Measurements from ENCODE around the gene DRD2.

The DRD2 gene

DNA sequence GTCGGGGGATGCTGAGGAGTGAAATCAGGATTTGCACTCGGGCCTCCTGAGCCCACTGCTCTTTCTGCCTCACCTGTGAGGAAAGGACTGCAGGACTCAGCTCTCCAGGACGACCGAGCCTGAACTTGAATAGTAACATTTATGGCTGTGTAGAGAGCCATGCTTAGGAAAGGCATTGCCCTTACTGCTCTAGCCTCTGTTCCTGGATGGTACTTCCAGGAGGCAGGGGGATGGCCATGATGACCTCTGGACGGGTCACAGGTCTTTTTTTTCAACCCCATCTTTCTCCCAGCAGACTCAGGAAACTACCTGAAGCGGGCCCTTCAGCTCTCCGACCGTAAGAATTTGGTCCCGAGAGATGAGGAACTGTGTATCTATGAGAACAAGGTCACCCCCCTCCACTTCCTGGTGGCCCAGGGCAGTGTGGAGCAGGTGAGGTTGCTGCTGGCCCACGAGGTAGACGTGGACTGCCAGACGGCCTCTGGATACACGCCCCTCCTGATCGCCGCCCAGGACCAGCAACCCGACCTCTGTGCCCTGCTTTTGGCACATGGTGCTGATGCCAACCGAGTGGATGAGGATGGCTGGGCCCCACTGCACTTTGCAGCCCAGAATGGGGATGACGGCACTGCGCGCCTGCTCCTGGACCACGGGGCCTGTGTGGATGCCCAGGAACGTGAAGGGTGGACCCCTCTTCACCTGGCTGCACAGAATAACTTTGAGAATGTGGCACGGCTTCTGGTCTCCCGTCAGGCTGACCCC is 76.3 kb downstream of the DRD2 start:
- no peak for DNase-seq (ENCODE audit: low spot score)

DNA sequence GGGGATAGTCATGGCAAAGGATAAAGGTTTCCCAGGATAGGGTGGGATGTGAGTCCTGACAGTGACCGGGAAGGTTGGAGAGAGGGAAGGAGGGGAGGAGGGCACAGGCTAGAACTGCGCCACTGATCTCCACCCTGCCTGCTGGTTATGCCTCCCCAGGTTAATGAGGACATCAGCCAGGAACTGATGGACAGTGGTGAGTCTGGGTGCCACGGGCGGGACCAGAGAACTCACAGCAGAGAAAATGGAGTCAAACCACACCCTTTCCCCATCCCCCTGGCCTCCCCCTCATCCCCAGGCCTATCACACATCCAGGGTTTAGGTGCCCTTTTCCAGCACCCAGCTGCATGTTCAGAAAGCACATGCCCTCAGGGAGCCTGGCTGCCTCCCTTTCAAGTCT is 77.4 kb downstream of the DRD2 start:
- DNase-seq (ENCODE audit: low spot score), result no peak

DNA sequence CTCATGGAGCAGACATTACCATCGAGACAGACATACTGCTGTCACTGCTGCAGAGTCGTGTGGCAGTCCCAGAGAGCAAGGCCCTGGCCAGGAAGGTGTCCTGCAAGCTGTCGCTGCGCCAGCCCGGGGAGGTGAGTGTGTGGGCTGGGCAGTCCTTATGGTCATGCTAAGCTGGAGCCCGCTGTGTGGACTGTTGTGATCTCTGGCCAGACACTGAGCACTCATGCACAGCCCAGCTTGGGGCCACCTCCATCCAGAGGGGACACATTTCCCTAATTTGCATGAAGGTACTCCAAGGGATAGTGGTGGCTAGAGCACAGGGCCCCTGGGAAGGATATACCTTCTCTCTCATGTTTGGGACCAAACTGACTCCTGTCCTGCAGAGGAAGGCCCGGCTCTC is 78.0 kb downstream of the DRD2 start:
- DNase-seq (ENCODE audit: low spot score), result no peak

DNA sequence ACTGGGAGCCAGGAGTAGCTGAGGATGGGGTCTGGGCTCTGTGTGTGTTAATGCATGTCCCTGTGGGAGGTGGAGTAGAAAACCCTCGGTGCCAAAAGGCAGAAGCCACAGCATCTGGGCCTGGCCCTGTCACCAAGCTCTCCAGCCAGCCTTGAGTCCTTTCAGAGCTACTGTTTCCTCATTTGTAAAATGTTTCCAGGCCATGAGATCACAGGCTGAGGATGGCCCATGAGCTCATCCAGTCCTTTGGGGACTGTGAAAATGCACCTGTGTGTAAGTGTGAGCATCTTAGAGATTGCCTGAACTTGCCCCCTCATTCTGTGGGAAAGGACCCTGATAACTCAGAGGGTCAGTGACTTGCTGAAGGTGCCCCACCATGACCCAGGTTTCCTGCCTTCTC is 78.5 kb downstream of the DRD2 start:
- no peak for DNase-seq (ENCODE audit: low spot score)

DNA sequence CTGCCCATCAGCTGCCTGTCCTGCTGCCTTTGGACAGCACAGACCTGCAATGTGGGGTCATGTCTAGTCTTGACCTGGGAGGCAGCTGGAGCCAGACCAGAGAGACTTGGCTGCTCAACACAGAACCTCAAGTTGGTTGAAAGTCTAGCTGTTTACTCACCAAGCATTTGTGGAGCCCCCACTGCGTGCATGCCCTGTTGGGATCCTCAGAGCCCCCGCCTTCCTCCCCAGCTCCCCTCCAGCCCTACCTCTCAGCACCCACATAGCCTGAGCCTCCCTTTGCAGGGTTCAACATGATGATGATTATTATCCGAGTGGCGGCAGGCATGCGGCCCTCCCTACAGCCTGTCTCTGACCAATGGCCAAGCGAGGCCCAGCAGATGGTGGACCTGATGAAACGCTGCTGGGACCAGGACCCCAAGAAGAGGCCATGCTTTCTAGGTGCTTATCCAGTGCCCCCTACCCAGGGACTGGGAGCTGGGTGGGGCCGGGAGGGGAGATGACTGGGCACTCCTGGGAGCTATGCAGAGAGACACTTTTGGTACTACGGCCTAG is 79.3 kb downstream of the DRD2 start:
- no peak for DNase-seq (ENCODE audit: low spot score)

DNA sequence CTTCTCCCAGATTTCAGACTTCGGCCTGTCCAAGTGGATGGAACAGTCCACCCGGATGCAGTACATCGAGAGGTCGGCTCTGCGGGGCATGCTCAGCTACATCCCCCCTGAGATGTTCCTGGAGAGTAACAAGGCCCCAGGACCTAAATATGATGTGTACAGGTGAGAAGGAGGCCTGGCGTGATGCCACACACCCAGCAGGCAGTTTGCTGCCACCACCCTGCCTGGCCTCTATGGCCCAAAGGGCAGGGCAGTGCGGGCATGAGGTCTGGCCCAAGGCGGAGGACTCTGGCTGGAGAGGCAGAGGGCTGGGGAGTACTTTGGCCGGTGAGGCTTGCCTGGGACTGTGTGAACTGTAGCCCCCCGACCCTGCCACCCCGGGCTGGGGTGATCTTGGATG is 80.3 kb downstream of the DRD2 start:
- DNase-seq (ENCODE audit: low spot score), result no peak

DNA sequence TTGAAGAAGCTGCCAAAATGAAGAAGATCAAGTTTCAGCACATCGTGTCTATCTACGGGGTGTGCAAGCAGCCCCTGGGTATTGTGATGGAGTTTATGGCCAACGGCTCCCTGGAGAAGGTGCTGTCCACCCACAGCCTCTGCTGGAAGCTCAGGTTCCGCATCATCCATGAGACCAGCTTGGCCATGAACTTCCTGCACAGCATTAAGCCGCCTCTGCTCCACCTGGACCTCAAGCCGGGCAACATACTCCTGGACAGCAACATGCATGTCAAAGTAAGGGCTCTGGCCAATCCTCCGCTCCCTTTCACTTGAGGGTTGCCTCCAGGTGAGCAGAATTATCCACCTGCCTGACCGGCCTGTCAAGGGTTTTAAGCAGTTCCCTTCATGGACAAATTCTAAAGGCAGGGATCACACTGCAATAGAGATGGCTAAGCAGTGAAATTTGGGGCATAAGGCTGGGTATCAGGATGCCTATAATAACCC is 81.7 kb downstream of the DRD2 start:
- no peak for DNase-seq (ENCODE audit: low spot score)

DNA sequence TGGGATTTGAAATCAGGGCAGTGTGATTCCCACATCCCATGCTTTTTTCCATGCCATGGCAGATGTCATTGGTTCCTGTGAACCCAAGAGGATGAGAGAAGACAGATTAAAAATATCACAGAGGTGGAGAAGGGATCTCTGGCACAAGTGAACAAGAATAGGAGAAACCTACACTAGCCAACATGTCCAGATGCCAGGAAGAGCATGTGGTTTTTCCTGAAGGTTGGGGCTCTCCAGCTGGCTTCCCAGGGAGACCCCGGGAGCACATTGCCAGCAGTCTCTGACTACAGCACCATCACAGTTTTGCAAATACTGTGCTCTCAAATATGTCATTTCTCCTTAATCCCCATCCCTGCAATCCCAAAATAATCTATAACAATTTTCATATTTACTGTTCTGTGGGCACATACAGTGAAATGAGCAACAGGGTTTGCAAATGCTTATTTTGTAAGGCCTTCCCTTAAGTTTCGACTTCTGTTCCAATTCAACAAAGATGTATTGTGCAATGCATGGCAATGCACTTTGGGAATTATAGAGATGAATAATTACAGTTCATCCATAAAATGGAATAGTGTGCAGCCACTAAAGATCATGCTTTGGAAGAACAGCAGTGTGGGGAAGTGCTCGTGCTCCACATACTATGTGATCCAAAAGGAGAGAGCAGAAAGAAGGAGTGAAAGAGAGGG is 82.8 kb downstream of the DRD2 start:
- no peak for DNase-seq (ENCODE audit: low spot score)

DNA sequence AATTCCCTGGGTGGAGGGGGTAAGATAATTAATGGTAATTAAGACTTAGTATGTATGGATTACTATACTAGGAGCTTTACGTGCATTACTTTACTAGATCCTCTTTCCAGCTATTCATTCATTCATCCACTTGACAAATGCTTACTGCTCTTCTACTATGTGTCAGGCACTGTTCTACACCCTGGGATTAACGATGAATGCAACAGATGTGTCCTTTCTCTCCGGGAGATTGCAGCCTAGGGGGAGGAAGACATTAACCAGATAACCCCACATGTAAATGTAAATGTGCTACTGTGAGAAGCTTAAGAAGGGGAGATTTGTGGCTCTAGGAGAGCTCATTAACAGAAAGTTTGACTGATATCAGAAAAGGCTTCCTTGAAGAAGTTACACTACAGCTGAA is 85.9 kb downstream of the DRD2 start:
- no peak for DNase-seq (ENCODE audit: low spot score)

DNA sequence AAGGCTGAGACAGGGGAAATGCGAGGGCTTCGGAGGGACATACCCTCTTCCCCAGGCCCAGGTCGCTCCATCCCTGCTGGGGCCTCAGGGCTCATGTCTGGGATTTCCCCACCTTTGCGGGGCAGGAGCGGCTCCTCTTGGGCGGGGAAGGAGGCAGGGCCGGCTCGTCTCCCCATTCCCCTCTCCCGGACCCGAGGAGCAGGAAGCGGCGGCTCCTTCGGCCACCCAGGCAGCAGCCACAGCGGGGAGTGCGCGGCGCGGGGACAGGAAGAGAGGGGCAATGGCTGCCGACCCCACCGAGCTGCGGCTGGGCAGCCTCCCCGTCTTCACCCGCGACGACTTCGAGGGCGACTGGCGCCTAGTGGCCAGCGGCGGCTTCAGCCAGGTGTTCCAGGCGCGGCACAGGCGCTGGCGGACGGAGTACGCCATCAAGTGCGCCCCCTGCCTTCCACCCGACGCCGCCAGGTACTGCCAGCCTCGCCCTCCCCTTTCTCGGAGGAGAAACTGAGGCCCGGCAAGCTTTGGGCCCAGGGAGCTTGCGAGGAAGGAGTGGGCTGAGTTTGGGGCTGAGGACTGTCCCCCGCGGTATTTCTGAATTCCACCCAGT is 87.5 kb downstream of the DRD2 start, which contains the start of gene ANKK1:
ANKK1 (plus strand) TSS at position 175 of the 607 bp plus-strand sequence; CDS start at position 281, 106 bp downstream.
- peak; percentile 14 for DNase-seq (ENCODE audit: low spot score)

DNA sequence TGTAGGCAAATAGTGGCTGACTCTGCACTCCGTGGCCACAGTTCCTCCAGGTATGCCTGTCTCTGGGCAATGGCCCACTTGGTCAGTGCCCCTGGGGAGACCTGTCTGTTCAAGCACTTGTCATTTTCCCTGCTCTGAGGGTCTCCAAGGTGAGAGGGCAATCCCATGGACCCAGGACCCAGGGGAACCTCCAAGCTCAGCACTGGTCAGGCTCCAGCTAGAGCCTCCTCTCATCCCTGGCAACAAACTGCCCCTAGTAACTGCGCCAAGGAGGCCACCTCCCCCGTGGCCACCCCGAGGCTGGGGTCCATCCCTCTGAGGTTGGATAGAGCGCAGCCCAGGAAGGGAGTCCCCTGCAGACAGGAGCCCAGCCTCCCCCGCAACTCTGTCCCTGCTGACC is 88.3 kb downstream of the DRD2 start:
- DNase-seq (ENCODE audit: low spot score), result no peak

DNA sequence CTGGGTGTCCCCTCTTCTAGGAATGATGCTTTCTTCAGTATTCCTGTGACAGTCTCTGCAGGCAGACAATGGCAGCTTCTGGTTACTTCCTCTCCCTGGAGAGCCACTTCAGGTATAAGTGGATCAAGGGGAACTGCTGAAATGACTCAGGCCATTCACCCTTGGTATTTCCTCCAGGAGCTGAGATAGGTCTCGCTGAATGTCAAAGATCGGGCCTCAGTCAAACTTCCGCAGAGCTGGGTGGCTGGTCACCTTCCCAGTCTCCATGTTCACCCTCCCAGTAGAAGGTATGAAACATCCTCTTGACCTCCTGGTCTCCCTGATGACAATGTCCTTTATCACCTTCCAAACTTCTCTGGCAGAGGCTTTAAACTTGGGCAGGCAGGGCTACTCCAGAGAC is 89.4 kb downstream of the DRD2 start:
- no peak for DNase-seq (ENCODE audit: low spot score)

DNA sequence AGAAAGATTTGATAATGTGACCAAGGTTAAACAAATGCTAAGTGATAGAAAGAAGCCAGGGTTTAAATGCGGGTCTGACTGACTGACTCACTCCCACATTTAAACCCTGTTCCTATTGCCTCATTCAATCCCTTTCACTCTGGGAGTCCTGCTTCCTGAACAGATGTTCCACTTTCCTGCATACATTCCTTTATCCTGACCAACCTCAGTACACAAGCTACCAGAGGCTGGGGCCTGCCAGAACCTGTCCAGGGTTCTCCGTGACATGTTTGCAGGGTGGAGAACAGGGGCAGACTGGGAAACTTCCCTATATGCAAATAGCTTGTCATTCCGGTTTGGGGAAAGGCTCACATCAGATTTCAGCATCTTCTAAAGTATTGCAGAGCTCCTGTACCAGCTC is 90.6 kb downstream of the DRD2 start:
- DNase-seq (ENCODE audit: low spot score), result peak; percentile 89

DNA sequence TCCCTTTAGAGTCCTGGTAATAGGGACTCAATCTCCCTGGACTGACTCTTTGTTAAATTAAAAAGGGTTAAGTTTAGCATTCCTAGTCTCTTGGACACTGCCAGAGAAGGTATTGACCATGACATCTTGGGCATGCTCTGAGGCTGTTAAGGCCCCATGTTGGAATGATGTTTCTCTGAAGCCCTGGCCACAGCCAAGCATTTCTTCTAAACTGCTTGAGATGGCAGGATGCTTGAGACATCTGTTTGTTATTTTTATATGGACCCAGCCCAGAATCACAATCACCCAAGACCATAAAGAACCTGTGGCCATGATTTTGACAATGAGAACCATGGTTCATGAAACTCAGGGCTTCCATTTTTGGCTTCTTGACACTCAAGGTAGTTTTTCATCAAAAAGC is 93.1 kb downstream of the DRD2 start:
- no peak for DNase-seq (ENCODE audit: low spot score)

DNA sequence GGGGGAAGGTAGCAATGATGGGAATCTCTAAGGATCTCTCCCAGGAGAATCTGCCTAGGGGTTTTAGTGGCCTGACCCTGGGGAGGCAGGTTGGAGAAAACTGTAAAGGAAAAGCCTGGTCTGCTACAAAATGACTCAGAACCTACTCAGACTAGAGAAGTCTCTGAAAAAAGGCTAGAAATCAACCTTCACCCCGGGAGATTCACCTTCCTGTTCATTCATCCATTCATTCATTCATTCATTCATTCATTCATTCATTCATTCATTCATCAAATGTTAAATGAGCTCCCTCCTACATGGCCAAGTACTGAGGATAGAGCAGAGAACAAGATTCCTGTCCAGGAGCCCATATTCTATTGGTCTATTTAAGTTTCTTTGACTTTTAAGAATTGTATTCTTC is 96.5 kb downstream of the DRD2 start:
- DNase-seq (ENCODE audit: low spot score), result no peak

DNA sequence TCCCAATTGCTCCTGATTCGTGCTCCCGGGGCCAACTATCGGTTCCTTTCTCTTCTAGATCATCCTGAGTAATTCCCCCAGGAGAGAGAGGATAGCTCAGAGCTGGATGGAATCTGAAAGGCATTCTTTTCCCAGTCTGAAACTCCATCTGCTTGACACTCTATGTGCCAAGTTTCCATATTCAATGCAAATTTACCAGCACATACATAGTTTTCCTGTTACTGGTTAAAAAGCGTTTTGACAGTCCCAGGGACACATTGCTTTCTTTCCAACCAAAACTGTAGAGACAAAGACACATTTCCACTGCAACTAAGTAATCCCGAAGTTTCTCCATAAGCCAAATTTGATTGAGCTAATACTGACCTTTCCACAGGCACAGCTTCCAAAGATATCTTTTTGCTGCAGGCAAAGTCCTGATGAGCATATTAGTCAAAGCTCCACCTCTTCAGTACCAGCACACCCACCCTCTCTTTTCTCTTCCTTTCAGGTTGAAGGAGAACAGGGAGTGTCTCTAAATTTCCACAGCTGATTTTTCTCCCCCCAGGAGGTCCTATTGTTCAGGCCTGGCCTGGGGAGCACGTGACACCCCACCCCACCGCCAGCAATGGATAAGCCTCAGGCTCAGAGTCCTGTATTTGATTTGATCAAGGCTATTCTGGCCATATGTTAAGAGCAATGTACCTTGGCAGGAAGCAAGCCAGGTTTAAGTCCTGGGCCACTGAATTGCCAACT is 97.4 kb downstream of the DRD2 start:
- no peak for DNase-seq (ENCODE audit: low spot score)

DNA sequence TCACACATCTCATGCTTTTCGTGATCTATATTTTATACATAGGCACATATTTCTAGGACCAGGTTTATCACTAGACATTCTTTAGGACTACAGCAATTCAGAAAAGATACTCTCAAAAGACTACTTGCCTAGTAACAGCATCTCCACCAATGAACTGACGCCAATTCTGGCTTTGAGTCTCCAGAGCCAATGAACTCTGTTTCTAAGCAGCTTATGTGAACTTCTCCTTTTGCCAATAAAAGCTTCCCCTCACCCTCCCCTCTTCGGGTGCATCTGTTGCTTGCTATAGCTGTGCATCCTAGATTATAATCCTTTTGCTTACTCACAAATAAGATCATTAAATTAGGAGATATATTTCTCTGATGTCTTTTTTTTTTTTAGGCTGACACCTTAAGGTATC is 99.0 kb downstream of the DRD2 start:
- no peak for DNase-seq (ENCODE audit: low spot score)

DNA sequence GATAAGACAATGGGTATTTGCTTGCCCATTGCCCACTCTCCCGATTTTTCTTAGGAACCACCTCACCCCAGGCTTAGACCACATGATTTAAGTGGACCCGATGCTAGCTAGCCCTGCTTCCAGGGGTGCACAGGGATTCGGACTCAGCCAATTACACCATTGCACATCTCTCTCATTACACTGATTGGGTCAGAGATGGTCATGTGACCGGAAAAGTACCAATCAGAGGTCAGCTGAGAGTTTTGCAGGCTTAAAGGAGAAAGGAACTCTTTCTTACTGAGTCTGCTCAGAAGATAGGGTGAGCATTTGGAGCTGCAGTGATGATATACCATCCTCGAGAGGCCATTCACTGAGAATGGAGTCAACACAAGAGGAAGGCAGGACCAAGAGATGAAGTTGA is 99.8 kb downstream of the DRD2 start:
- DNase-seq (ENCODE audit: low spot score), result no peak

DNA sequence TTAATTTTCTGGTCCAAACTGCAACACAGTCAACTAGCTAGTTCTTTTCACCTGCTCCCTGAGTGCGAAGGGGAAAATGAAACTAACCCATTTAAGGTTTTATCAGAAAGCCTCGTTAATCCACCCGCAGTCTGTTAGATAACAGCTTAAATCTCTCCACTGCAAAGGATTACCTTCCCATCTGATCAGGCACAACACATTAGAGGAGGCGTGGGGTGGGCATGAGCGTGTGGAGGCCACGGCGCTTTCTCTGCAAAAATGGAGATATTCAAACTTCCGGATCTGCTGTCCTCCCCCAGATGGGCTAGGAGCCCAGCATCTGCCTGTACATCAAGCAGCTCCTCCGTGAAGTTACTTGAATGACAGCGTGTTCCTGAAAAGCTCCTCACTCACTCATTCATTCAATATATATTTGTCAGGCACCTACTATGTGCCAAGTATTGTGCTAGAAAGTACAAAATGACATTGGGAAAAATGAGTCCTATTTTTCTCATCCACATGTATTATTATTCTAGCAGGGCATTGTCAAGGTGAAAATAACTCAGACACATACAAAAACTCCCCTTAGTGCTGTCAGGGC is 101.1 kb downstream of the DRD2 start:
- no peak for DNase-seq (ENCODE audit: low spot score)

DNA sequence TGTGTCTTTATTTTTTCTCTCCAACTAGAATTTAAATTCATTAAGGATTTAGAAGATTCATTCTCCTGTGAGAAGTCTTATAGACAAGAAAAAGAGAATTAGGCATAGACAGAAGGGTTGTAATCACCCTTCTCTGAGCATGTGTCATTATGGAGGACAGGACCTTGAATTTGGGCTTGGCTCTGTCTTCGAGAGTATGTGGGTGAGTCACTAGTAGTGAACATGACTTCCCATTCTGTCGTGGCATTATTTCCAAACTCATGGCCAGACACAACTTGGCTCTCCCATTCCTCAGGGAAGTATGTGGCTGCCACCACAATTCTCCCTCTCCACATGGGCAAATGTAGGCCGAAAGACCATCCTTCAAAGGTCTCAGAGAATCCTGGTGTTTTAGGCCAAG is 101.9 kb downstream of the DRD2 start:
- no peak for DNase-seq (ENCODE audit: low spot score)

DNA sequence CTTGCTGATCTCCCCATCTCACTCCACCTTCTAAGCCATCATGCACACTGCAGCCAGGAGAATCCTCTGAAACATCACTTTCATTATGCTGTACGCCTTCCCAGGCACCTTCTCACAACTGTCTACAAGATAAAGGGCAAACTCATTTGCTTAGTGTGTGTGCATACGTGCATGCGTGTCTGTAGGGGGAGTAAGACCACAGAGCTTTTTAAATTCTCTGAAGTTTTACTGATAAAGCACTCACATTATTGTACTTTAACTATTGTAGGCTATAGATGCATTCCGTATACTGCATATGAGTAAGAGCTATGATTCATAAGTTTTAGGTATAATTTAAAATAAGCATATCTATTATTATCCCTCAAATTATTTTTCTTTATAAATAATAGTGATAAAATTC is 102.9 kb downstream of the DRD2 start:
- DNase-seq (ENCODE audit: low spot score), result no peak

DNA sequence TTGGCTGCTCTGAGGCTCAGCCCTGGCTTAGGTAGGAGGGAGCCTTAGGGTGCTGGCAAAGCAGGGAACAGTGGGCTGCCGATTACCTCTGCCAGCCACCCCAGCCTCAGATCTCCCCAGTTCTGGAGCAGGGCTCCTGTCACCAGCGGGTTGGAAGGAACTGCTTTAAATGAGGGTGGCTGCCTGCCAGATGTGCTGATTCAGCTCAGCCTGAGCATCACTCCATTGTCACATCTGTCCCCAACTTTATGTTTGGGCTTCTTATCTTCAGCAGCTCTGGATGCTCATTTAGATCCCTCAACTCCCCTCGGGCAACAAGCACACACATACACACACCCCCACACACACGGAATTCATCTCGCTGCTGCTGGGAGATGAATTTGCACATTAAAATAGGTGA is 104.6 kb downstream of the DRD2 start:
- no peak for DNase-seq (ENCODE audit: low spot score)

Data from SW480 (cell line).